Activated CD4-positive, alpha-beta T cell treated with anti-CD3 and anti-CD28 coated beads, Interleukin-2, amount 10 ng/mL, durations not matched to agents 24 days and 14 days (primary cell): ENCODE measurements around the gene CRABP1. TPM values are rescaled to one million over a fixed set of nuclear protein-coding genes. Genes with fewer than 3 reads are reported as not detected.

ENCODE experiments used
- DNase-seq: peaks from one replicate; pipeline ENCODE4 v3.0.0; 2022
- H3K27ac Mint-ChIP-seq: one replicate; pipeline ENCODE4 v1.8.0; 2022; ENCODE audit warnings: mild to moderate bottlenecking, mixed read lengths
- H3K27me3 Mint-ChIP-seq: one replicate; pipeline ENCODE4 v1.8.0; 2022; ENCODE audit warnings: mixed read lengths
- H3K36me3 Mint-ChIP-seq: one replicate; pipeline ENCODE4 v1.8.0; 2022; ENCODE audit warnings: low read depth, mild to moderate bottlenecking, mixed read lengths
- H3K4me1 Mint-ChIP-seq: one replicate; pipeline ENCODE4 v1.8.0; 2021; ENCODE audit warnings: mixed read lengths
- H3K4me3 Mint-ChIP-seq: one replicate; pipeline ENCODE4 v1.8.0; 2022; ENCODE audit warnings: mild to moderate bottlenecking, moderate library complexity, mixed read lengths
- H3K9me3 Mint-ChIP-seq: one replicate; pipeline ENCODE4 v1.8.0; 2021; ENCODE audit warnings: mixed read lengths
- intact Hi-C: fragments of 100-400 bp; cut with micrococcal nuclease; formaldehyde crosslinking; loops from one replicate; pipeline ENCODE4 v1.15.1; 2023
- total RNA-seq: library from RNA; stranded (reverse); gene quantifications from 2 replicates; pipeline ENCODE4 v1.2.3, GENCODE V29; 2022

Gene CRABP1
- total RNA-seq, 1 donor from 2014 or later = not detected

GRCh38 chr15:78322724-78323521 lies 17.2 kb upstream of the CRABP1 start:
- intact Hi-C loops = no loop called here
- Mint-ChIP-seq H3K36me3 (no peaks in the 10 kb centered on the region), H3K9me3 (no peaks in the 10 kb centered on the region), H3K27me3 (peaks cover 9% of the 10 kb centered on the region), H3K4me3 (no peak overlapping the region), H3K27ac (no peak overlapping the region), H3K4me1 (no peaks in the 10 kb centered on the region)
- DNase-seq = no peak

GRCh38 chr15:78323693-78324092 lies 16.5 kb upstream of the CRABP1 start:
- no peak overlapping the region for H3K27ac Mint-ChIP-seq
- intact Hi-C loops = no loop called here
- no peak overlapping the region for H3K4me3 Mint-ChIP-seq
- no peaks in the 10 kb centered on the region for H3K36me3 Mint-ChIP-seq
- H3K9me3 Mint-ChIP-seq = no peaks in the 10 kb centered on the region
- no peaks in the 10 kb centered on the region for H3K4me1 Mint-ChIP-seq
- H3K27me3 Mint-ChIP-seq = peaks cover 9% of the 10 kb centered on the region
- DNase-seq = no peak

- no peak for DNase-seq
- Mint-ChIP-seq H3K4me1 (no peaks in the 10 kb centered on the region), H3K27ac (no peak overlapping the region), H3K9me3 (no peaks in the 10 kb centered on the region), H3K36me3 (no peaks in the 10 kb centered on the region), H3K27me3 (peaks cover 9% of the 10 kb centered on the region), H3K4me3 (no peak overlapping the region)
- intact Hi-C loops = no loop called here
Measured at GRCh38 chr15:78324144-78324543, 16.0 kb upstream of the CRABP1 start.

GRCh38 chr15:78325092-78325843 lies 14.9 kb upstream of the CRABP1 start:
- H3K4me3 Mint-ChIP-seq = no peak overlapping the region
- no peaks in the 10 kb centered on the region for H3K4me1 Mint-ChIP-seq
- no peaks in the 10 kb centered on the region for H3K9me3 Mint-ChIP-seq
- no peak overlapping the region for H3K27ac Mint-ChIP-seq
- DNase-seq = no peak
- intact Hi-C loops = no loop called here
- H3K36me3 Mint-ChIP-seq = no peaks in the 10 kb centered on the region
- H3K27me3 Mint-ChIP-seq = peaks cover 11% of the 10 kb centered on the region

- no peak overlapping the region for H3K4me3 Mint-ChIP-seq
- H3K36me3 Mint-ChIP-seq = no peaks in the 10 kb centered on the region
- intact Hi-C loops = no loop called here
- no peak overlapping the region for H3K27ac Mint-ChIP-seq
- no peaks in the 10 kb centered on the region for H3K4me1 Mint-ChIP-seq
- no peaks in the 10 kb centered on the region for H3K9me3 Mint-ChIP-seq
- no peak for DNase-seq
- H3K27me3 Mint-ChIP-seq = peaks cover 11% of the 10 kb centered on the region
Measured at GRCh38 chr15:78327466-78327865, 12.7 kb upstream of the CRABP1 start.

- no peak overlapping the region for H3K27ac Mint-ChIP-seq
- peaks cover 8% of the 10 kb centered on the region for H3K27me3 Mint-ChIP-seq
- H3K4me1 Mint-ChIP-seq = no peaks in the 10 kb centered on the region
- H3K36me3 Mint-ChIP-seq = no peaks in the 10 kb centered on the region
- no peak for DNase-seq
- H3K4me3 Mint-ChIP-seq = no peak overlapping the region
- intact Hi-C loops = no loop called here
- H3K9me3 Mint-ChIP-seq = no peaks in the 10 kb centered on the region
Measured at GRCh38 chr15:78329625-78330024, 10.5 kb upstream of the CRABP1 start.

- DNase-seq = no peak
- H3K27ac Mint-ChIP-seq = no peak overlapping the region
- no peaks in the 10 kb centered on the region for H3K4me1 Mint-ChIP-seq
- no peaks in the 10 kb centered on the region for H3K36me3 Mint-ChIP-seq
- no peak overlapping the region for H3K4me3 Mint-ChIP-seq
- H3K27me3 Mint-ChIP-seq = peaks cover 23% of the 10 kb centered on the region
- H3K9me3 Mint-ChIP-seq = no peaks in the 10 kb centered on the region
- intact Hi-C loops = no loop called here
Measured at GRCh38 chr15:78334845-78335244, 5.3 kb upstream of the CRABP1 start.

GRCh38 chr15:78335985-78336384 lies 4.2 kb upstream of the CRABP1 start:
- Mint-ChIP-seq H3K27me3 (peaks cover 31% of the 10 kb centered on the region), H3K4me1 (no peaks in the 10 kb centered on the region), H3K27ac (no peak overlapping the region), H3K9me3 (no peaks in the 10 kb centered on the region), H3K4me3 (no peak overlapping the region), H3K36me3 (no peaks in the 10 kb centered on the region)
- intact Hi-C loops = no loop called here
- DNase-seq = no peak

GRCh38 chr15:78338781-78339180 lies 1.4 kb upstream of the CRABP1 start:
- intact Hi-C loops = no loop called here
- Mint-ChIP-seq H3K36me3 (no peaks in the 10 kb centered on the region), H3K27me3 (peaks cover 51% of the 10 kb centered on the region), H3K27ac (no peak overlapping the region), H3K9me3 (no peaks in the 10 kb centered on the region), H3K4me3 (no peak overlapping the region), H3K4me1 (no peaks in the 10 kb centered on the region)
- no peak for DNase-seq

- Mint-ChIP-seq H3K27me3 (peaks cover 54% of the 10 kb centered on the region), H3K36me3 (no peaks in the 10 kb centered on the region)
- intact Hi-C loops = no loop called here
Measured at GRCh38 chr15:78339559-78339958, 594 bp upstream of the CRABP1 start.

GRCh38 chr15:78341057-78341987 lies 1.2 kb downstream of the CRABP1 start:
- no peak overlapping the region for H3K4me3 Mint-ChIP-seq
- H3K27ac Mint-ChIP-seq = no peak overlapping the region
- DNase-seq = no peak

More at GRCh38 chr15:78339559-78339958, 594 bp upstream of the CRABP1 start:
- H3K27ac Mint-ChIP-seq = no peak overlapping the region
- H3K4me3 Mint-ChIP-seq = no peak overlapping the region
- no peaks in the 10 kb centered on the region for H3K9me3 Mint-ChIP-seq
- no peaks in the 10 kb centered on the region for H3K4me1 Mint-ChIP-seq
- DNase-seq = no peak

GRCh38 chr15:78342021-78342420 lies 1.9 kb downstream of the CRABP1 start:
- H3K27me3 Mint-ChIP-seq = peaks cover 65% of the 10 kb centered on the region
- no peak for DNase-seq
- intact Hi-C loops = no loop called here

More at GRCh38 chr15:78341057-78341987, 1.2 kb downstream of the CRABP1 start:
- no peaks in the 10 kb centered on the region for H3K36me3 Mint-ChIP-seq
- intact Hi-C loops = no loop called here
- H3K27me3 Mint-ChIP-seq = peaks cover 62% of the 10 kb centered on the region
- no peaks in the 10 kb centered on the region for H3K4me1 Mint-ChIP-seq
- H3K9me3 Mint-ChIP-seq = no peaks in the 10 kb centered on the region

GRCh38 chr15:78343276-78344060 lies 3.3 kb downstream of the CRABP1 start:
- Mint-ChIP-seq H3K4me1 (no peaks in the 10 kb centered on the region), H3K27me3 (peaks cover 62% of the 10 kb centered on the region), H3K36me3 (no peaks in the 10 kb centered on the region), H3K4me3 (no peak overlapping the region), H3K27ac (no peak overlapping the region), H3K9me3 (no peaks in the 10 kb centered on the region)
- intact Hi-C loops = no loop called here
- DNase-seq = no peak

More at GRCh38 chr15:78342021-78342420, 1.9 kb downstream of the CRABP1 start:
- Mint-ChIP-seq H3K36me3 (no peaks in the 10 kb centered on the region), H3K27ac (no peak overlapping the region), H3K4me1 (no peaks in the 10 kb centered on the region), H3K9me3 (no peaks in the 10 kb centered on the region), H3K4me3 (no peak overlapping the region)
